Stimulated activated CD8-positive, alpha-beta memory T cell treated with anti-CD3 and anti-CD28 coated beads, Interleukin-4, amount 100 ng/mL, for 24 hours (primary cell): Measurements from ENCODE around the gene NCAPH2.
A peak's percentile ranks its signal among the peaks of the same experiment; 100 is the strongest.
"Not testable (repeated sequence)": the region's sequence is repeated elsewhere in the genome, so short reads cannot be mapped to it uniquely, and the experiment has no call there.

Source experiments
- DNase-seq: peaks from one replicate; pipeline ENCODE4 v3.0.0-alpha.2; 2020; ENCODE audit warnings: low read depth

NCAPH2 gene

GRCh38 chr22:50530877-50531545, 23.0 kb downstream of the NCAPH2 start:
- DNase-seq: peak; percentile 70

- DNase-seq: peak; percentile 49
Measured at GRCh38 chr22:50531546-50531961, 23.5 kb downstream of the NCAPH2 start.

GRCh38 chr22:50531962-50532674, 24.1 kb downstream of the NCAPH2 start:
- no peak for DNase-seq

- DNase-seq: no peak
Measured at GRCh38 chr22:50532824-50533796, 25.1 kb downstream of the NCAPH2 start.

- not testable (repeated sequence) for DNase-seq
Measured at GRCh38 chr22:50533856-50534711, 26.1 kb downstream of the NCAPH2 start.

- DNase-seq: no peak
Measured at GRCh38 chr22:50535113-50535512, 27.1 kb downstream of the NCAPH2 start.

GRCh38 chr22:50536226-50536625, 28.2 kb downstream of the NCAPH2 start:
- DNase-seq: no peak

- no peak for DNase-seq
Measured at GRCh38 chr22:50537765-50538164, 29.7 kb downstream of the NCAPH2 start.

GRCh38 chr22:50540381-50540780, 32.4 kb downstream of the NCAPH2 start:
- no peak for DNase-seq

GRCh38 chr22:50541667-50542026, 33.6 kb downstream of the NCAPH2 start:
- DNase-seq: not testable (repeated sequence)

GRCh38 chr22:50542416-50542927, 34.4 kb downstream of the NCAPH2 start:
- no peak for DNase-seq

- DNase-seq: peak; percentile 77
Measured at GRCh38 chr22:50544078-50544745, 36.2 kb downstream of the NCAPH2 start.

GRCh38 chr22:50544746-50545253, 36.8 kb downstream of the NCAPH2 start:
- DNase-seq: no peak

GRCh38 chr22:50545522-50546325, 37.7 kb downstream of the NCAPH2 start, which contains the start of gene KLHDC7B:
Gene KLHDC7B (plus strand): TSS chr22:50545899. CDS start chr22:50546244, 345 bp downstream.
- DNase-seq: no peak

GRCh38 chr22:50546326-50547262, 38.6 kb downstream of the NCAPH2 start:
- no peak for DNase-seq

GRCh38 chr22:50547263-50547985, 39.4 kb downstream of the NCAPH2 start:
- no peak for DNase-seq

- DNase-seq: no peak
Measured at GRCh38 chr22:50548040-50548920, 40.3 kb downstream of the NCAPH2 start.
